Chondrocyte (in vitro differentiated cells): ENCODE results near the gene HDAC9. TPM values are rescaled to one million over a fixed set of nuclear protein-coding genes. Genes with fewer than 3 reads are reported as not detected.

Source experiments
- DNase-seq: peaks from one replicate; pipeline ENCODE4 v3.0.0; 2021; ENCODE audit warnings: mixed read lengths, low spot score
- H3K27ac Mint-ChIP-seq: one replicate; pipeline ENCODE4 v1.8.0; 2021; ENCODE audit warnings: mild to moderate bottlenecking, moderate library complexity, mixed read lengths; ENCODE audit not compliant: unreplicated experiment
- H3K27me3 Mint-ChIP-seq: 2 replicates; pipeline ENCODE4 v1.8.0; 2021; ENCODE audit warnings: low read depth, mixed read lengths
- H3K36me3 Mint-ChIP-seq: 2 replicates; pipeline ENCODE4 v1.8.0; 2021; ENCODE audit warnings: low read depth, mixed read lengths
- H3K4me1 Mint-ChIP-seq: 2 replicates; pipeline ENCODE4 v1.8.0; 2021; ENCODE audit warnings: low read depth, mild to moderate bottlenecking, mixed read lengths
- H3K4me3 Mint-ChIP-seq: one replicate; pipeline ENCODE4 v1.8.0; 2021; ENCODE audit warnings: mild to moderate bottlenecking, moderate library complexity, mixed read lengths; ENCODE audit not compliant: unreplicated experiment
- H3K9me3 Mint-ChIP-seq: 2 replicates; pipeline ENCODE4 v1.8.0; 2021; ENCODE audit warnings: low read depth, mixed read lengths
- total RNA-seq: library from RNA; stranded (reverse); gene quantifications from 3 replicates; pipeline ENCODE4 v1.2.1, GENCODE V29; 2021
- TF ChIP-seq, protein P1 (sequence below): fragments of 200-600 bp; sonication (generic); IDR thresholded peaks from 2 replicates; pipeline ENCODE4 v1.5.0; 2021; ENCODE audit warnings: antibody characterized with exemption, mild to moderate bottlenecking, moderate library complexity

HDAC9 gene
- total RNA-seq, 1 donor from 2014 or later = 5.9 TPM

DNA sequence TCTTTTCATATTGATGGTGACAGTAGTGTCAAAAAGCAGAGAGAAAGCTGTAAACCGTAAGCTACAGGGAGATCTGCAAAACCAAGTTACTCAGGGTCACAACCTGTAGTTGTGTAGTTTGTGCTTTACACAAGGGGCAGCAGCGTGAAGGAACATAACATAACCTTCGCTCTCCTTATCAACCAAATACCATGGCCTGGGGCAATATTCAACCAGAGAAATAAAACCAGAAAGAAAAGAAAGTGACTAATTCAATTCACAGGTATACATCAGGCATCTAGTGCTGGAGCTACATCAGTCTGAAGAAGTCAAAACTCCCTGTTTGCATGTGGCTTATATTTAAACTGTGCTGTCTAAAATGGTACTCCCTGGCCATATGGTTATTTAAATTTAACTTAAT is 397.6 kb downstream of the HDAC9 start:
- H3K4me3 Mint-ChIP-seq = no peak overlapping the region
- no peaks in the 10 kb centered on the region for H3K27me3 Mint-ChIP-seq
- peaks cover 12% of the 10 kb centered on the region for H3K4me1 Mint-ChIP-seq
- TF ChIP-seq, protein P1, sequence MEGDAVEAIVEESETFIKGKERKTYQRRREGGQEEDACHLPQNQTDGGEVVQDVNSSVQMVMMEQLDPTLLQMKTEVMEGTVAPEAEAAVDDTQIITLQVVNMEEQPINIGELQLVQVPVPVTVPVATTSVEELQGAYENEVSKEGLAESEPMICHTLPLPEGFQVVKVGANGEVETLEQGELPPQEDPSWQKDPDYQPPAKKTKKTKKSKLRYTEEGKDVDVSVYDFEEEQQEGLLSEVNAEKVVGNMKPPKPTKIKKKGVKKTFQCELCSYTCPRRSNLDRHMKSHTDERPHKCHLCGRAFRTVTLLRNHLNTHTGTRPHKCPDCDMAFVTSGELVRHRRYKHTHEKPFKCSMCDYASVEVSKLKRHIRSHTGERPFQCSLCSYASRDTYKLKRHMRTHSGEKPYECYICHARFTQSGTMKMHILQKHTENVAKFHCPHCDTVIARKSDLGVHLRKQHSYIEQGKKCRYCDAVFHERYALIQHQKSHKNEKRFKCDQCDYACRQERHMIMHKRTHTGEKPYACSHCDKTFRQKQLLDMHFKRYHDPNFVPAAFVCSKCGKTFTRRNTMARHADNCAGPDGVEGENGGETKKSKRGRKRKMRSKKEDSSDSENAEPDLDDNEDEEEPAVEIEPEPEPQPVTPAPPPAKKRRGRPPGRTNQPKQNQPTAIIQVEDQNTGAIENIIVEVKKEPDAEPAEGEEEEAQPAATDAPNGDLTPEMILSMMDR = no peak
- no peaks in the 10 kb centered on the region for H3K36me3 Mint-ChIP-seq
- DNase-seq = no peak
- no peak overlapping the region for H3K27ac Mint-ChIP-seq
- H3K9me3 Mint-ChIP-seq = no peaks in the 10 kb centered on the region

DNA sequence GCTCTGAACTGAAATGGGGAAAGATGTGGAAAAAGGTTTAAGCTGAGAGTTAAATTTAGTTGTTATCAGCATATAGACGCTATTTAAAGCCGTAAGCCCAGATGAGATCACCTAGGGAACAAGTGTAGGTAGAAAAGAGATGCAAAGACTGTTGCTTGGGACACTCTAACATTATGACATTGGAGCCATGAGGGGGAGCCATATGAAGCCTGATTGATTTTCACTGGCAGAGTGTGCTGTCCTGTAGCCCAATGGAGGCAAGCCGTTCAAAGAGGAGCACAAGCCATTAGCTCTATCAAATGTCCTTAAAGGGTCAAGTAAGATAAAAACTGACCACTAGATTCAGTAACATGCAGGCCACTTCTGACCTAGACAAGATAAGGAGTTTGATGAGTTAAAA is 398.6 kb downstream of the HDAC9 start:
- Mint-ChIP-seq H3K4me3 (no peak overlapping the region), H3K9me3 (no peaks in the 10 kb centered on the region)

DNA sequence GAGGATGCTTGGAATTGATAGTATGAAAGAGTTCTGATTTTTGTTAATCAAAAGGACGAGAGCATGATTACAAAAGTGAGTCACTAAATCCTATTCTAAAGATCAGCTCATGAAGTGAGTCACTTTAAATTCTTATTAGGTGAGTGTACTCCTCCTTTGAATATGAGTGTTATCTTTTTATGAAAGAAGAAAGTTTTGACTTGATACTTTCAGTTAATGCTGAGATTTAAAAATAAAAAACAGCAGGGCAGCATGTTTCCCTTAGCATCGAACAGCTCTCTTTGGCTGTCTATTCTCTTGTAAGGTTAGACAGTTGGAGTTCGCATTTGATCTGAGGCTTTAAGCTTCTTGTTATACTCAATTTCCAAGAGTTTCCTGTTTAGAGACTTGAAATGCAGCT is 399.9 kb downstream of the HDAC9 start:
- no peaks in the 10 kb centered on the region for H3K36me3 Mint-ChIP-seq
- no peak overlapping the region for H3K4me3 Mint-ChIP-seq
- no peaks in the 10 kb centered on the region for H3K27me3 Mint-ChIP-seq
- TF ChIP-seq, protein P1 = no peak
- H3K4me1 Mint-ChIP-seq = peaks cover 14% of the 10 kb centered on the region
- no peaks in the 10 kb centered on the region for H3K9me3 Mint-ChIP-seq
- no peak for DNase-seq
- H3K27ac Mint-ChIP-seq = no peak overlapping the region

More for the DNA sequence above, 398.6 kb downstream of the HDAC9 start:
- no peaks in the 10 kb centered on the region for H3K27me3 Mint-ChIP-seq
- H3K27ac Mint-ChIP-seq = no peak overlapping the region
- DNase-seq = no peak
- peaks cover 12% of the 10 kb centered on the region for H3K4me1 Mint-ChIP-seq
- H3K36me3 Mint-ChIP-seq = no peaks in the 10 kb centered on the region
- TF ChIP-seq, protein P1 = no peak

DNA sequence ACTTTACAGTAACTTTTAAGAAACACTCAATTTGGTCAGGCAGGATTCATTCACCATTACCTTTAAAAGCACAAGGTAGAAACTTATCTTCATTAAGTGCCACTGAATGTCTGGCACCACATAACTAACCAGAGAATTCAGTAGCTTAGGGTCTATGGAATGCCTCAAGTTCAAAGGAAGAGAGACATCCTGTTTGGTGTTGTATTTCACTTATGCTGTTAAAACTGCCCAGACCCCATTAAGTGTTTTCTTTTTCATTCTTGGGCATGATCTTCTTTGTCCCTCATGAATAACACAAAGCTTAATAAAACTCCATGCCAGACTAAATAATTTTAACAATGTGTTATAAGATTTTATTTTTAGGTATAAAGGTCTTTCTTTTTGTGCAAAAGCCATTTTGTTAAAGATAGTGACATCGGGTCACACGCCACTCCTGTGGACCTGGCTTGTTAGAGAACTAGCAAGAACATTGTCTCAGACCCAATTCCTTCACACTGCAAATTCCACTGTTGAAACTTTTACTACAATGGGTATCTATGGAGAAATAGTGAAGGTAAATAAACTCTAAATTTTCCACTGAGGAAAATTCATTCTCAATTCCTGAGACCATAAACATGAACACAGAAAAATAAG is 400.9 kb downstream of the HDAC9 start:
- no peak for DNase-seq
- TF ChIP-seq, protein P1 = no peak
- Mint-ChIP-seq H3K9me3 (no peaks in the 10 kb centered on the region), H3K27me3 (no peaks in the 10 kb centered on the region), H3K36me3 (no peaks in the 10 kb centered on the region), H3K4me3 (no peak overlapping the region), H3K4me1 (peaks cover 20% of the 10 kb centered on the region), H3K27ac (no peak overlapping the region)

DNA sequence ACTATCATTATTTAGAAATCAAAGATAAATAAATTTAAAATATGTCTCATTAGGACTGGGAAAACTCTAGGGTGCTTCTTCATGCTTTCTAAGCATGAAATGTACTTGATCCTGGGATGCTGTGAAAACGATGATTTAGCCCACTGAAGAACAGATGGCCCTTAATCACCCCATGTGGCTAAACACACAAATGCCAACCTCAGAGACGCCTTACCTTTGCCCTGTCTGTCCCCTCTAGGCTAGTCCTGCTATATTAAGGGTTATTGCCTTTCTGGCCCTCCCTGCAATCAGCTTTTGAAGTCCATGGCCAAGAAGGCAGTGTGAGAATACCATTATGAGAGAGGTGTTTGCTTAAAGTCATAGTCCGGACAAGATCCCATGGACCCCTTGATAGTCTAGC is 404.7 kb downstream of the HDAC9 start:
- Mint-ChIP-seq H3K9me3 (no peaks in the 10 kb centered on the region), H3K36me3 (no peaks in the 10 kb centered on the region), H3K4me1 (peaks cover 28% of the 10 kb centered on the region), H3K4me3 (no peak overlapping the region), H3K27me3 (no peaks in the 10 kb centered on the region), H3K27ac (no peak overlapping the region)
- TF ChIP-seq, protein P1 = no peak
- DNase-seq = no peak
